GM21526 (cell line): ENCODE results near the gene COA5.

Experiments used
- ATAC-seq: cut with Tn5 transposase; IDR thresholded peaks from one replicate; pipeline ENCODE4 v1.9.1; 2021; ENCODE audit warnings: moderate library complexity; ENCODE audit not compliant: unreplicated experiment, low FRiP score

The COA5 gene, protein sequence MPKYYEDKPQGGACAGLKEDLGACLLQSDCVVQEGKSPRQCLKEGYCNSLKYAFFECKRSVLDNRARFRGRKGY

DNA sequence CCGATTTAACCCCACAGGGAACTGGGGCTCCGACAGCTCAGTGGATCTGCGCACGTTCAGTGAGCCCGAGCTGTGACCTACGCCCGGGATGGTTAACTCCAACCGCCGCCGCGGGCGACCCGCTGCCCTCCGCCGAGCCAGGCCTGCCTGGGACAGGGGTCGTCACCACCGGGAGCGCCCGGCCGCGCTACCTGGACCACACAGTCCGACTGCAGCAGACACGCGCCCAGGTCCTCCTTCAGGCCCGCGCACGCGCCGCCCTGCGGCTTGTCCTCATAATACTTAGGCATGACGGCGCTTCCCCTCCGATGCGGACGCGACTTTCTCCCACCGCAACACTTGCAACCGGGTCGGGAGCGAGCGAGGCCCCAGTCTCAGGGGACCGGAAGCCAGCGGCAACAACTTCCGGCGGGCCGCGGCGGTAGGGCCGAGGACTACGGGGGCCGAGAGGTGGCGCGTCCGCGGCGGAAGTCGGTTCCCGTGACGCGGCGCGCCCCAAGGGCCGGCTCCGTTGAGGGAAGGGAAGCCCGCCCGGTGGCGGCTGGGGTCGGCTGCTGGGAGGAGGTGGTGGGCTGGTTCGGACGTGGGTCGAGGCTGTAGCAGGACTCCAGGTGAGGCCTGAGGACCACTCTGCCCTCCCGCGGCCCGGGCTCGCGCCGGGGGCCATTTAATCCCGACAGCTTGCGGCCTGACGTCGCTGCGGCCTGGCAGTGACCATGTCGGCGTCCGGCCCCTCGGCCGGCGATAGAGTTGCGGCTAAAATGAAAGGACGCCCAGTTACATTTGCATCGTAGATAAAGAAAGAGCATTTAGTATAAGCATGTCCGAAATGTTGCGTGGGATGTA is at the start of gene COA5, which contains the start of gene UNC50:
Gene COA5, minus strand, starts transcription at position 397 of the 846 bp plus-strand sequence. Its CDS starts 107 bp downstream, at position 290.
Gene UNC50, plus strand, starts transcription at position 474 of the 846 bp plus-strand sequence. CDS start 1,171 bp downstream, outside the sequence.
- ATAC-seq: peak; percentile 71

DNA sequence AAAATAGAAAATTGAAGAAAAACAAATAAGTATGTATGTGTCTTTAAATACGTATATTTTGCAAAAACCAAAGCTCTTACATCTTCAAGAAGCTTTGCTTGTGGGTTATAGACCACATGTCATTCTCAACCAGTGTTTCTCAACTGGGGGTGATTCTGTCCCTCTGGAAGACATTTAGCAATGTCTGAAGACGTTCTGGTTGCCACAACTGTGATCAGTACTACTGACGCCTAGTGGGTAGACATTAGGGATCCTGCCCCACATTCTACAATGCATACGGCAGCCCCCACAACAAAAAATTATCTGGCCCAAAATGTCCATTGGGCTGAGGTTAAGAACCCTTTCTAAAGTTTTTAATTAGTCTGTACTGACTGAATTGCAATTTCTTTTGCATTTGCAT is 48.5 kb upstream of the COA5 start:
- ATAC-seq: no peak

DNA sequence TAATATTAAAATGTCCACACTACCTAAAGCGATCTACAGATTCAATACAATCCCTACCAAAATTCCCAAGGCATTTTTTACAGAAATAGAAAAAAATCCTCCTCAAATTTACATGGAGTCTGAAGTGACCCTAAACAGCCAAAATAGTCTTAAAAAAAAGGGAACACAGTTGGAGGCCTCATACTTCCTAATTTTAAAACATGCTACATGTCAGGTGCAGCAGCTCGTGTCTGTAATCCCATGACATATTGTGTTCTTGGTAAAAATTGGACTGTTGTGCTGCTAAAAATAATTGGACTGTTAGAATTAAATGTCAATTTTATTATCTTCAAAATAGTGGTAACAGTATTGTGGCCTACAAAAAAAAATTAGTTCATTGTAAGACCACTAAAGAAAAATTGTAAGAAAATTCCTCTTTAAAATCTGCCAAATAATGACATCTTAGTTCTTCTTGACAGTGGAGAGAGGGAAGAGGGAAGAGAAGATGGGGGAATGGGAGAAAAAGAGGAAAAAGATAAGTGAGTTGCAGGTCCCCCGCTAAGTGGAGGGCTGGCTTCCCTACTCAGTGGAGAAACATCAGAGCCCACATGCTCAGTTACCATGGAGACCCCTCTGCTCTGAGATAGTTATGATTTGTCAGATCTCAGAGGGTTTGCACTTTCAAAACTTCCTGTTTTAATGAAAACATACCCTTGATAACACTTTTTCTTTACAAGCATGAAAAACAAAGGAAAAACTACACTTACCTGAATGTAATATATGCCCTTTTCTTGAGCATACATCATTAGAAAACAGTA is 46.6 kb upstream of the COA5 start:
- ATAC-seq: no peak

DNA sequence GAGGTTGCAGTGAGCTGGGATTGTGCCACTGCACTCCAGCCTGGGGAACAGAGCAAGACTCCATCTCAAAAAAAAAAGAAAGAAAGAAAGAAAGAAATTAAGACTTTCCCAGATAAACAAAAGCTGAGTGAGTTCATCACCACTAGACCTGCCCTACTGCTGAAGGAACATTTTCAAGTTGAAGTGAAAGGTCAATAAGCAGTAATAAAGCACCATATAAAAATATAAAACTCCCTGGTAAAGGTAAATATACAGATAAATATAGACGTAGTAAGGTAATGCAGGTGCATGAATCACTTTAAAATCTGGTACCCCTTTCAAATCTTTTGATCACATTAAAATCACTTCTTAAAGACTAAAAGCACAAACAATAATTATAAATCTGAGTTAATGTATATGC is 42.7 kb upstream of the COA5 start:
- ATAC-seq: no peak

DNA sequence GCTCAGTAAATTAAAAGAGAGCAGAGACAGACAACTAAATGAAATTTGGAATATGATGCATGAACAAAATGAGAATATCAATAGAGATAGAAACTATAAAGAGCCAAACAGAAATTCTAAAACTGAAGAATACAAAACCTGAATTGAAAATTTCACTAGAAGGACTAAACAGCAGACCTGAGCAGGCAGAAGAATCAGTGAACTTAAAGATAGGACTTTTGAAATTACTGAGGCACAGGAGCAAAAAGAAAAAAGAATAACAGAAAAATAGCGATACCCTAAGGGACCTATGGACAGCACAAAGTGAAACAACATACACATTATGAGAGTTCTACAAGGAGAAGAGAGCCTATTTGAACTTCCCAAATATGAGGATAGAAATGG is 41.7 kb upstream of the COA5 start:
- ATAC-seq: no peak

DNA sequence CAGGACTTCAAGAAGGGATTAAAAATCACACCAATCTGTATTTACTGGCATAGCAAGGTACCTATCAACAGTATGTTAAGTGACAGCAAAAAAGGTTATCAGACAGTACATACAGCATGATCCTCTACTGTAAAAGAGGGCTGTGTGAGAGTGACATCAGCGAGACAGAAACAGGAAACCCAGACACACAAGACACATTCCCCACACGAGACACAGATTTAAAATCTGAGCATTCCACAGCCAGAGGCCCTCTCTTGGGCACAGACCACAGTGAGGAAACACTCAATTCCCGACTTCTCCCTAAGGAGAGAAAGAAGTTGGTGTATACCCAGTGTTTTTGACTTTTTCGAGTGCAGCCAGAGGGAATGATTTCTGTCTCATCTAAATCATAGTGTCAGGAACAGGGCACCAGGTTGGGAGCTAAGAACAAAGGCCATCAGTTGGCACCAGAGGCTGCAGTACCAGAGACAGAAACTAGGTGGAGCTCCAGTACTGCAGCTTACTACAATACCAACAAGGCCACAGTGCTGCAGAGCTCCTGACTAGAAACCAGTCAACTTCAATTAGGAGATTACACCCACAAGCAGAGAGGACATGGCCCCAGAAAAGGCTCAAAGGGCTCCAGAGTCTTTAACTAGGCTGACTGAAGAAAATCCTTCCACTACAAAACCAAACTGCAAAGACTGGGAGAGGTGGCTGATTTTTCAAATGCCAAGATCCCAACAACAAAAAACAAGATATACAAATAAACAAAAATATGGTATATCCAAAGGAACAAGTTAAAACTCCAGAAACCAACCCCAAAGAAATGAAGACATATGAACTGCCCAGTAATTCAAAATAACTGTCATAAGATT is 41.1 kb upstream of the COA5 start:
- no peak for ATAC-seq

DNA sequence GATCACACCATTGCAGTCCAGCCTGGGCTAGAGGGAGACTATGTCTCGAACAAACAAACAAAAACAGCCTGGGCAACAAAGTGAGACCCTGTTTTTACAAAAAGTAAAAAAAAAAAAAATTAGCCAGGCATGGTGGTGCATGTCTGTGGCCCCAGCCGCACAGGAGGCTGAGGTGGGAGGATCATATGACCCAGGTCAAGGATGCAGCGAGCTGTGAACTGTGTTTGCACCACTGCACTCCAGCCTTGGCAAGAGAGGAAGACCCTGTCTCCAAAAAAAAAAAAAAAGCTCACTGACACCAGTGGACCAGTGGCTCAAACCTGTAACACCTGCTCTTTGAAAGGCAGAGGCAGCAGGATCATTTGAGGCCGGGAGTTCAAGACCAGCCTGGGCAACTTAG is 40.1 kb upstream of the COA5 start:
- ATAC-seq: no peak

DNA sequence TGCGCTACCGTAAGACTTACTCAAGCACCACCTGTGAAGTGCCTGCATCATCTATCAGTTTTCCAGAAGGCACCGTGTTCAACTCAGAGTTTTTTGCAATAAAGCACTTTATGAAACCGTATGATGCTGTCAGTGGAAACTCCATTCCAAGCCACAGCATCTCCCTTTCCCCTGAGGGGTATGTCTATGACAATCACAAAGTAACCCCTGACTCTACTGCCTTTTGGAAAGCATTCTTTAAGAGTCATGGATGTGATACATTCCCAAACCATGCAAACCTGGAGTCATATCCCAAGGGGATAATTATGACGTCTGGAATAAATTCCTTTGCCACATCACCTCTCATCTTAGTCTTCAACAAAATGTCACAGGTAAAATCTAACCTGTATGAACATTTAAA is 39.3 kb upstream of the COA5 start:
- no peak for ATAC-seq

DNA sequence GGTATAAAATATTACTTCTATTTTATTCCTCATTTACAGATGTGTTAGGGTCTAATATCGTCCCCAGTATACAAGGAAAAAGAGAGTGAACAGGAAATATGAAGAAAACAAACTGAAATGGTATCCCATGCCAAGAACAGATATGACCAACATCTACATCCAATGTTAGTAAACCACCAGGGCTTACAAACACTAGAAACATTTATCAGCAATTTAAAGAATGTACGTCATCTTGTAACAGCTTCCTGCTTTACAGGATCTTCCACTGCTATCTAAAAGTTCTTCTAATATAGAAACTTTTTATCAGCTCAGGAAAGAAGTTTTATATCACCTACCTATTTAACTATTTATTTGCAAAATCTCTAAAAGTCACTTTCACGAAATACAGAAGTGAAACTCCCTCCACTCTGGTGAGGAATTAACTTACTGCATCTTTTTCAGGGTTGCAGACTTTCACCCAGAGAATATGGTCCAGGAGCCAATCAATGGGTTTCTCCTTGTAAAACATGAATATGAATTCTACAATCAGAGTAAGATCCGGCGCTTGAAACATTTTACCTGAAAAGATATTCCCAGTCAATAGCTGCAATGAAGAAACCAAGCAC is 35.3 kb upstream of the COA5 start:
- ATAC-seq: no peak

DNA sequence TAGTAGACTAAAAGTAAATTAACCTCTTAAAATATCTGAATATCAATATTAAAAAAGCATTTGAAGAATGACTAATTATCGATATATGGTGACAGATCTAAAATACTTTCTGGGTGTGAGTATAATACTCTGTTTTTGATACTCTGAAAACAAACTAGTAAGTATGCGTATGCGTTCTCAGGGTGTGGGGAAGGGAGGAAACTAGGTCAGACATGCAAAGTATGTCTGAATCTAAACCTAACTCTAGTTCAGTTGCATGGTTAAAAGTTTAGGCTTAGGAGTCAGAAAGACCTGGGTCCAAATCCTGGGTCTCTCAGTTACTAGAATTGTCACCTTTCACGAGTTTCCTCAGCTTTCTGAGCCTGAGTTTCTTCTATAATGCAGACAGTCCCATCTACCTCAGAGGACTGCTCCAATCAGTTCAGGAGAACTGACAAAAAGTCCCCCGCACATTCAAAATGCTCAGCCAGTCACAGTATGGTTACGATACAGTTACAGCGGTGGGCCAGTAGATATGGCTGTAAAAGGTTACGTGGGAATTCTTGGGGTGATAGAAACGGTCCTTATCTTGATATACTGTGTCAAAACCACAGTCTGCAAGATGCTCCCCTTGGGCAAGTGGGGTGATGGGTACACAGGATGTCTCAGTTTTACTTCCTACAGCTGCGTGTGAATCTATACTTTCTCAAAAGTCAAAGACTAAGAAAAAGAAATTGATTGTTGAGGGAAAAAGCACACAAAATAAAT is 29.3 kb upstream of the COA5 start:
- peak; percentile 64 for ATAC-seq

DNA sequence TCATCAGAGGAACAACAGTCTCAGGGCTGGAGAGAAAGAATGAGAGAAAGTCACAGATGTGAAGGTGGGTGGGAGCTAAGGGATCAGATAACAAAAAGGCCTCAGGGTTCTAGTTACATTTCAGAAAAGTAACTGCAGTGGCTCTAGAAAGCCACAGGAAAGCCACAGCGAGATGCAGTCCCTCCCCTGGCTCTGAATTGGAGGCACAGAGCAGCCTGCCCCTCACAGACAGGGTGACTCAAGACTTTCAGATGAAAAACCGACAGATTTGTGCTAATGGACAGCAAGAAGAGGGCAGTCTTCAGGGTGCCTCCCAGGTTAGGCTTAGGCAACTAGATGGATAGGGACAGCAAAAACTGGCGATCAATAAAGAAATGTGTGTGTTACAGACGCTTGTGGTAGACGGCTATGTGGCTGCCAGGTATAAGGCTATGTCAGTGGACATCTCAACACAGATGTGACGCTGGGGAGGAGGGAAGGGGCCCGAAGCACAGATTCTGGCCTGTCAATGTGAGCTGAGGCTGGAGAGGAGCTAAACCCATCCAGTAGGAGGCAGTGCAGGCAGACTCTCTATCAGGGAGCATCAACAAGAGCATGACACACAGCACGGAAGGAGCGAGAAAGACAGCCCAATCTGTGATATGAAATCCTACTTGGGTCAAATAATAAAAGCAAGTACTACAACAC is 26.2 kb upstream of the COA5 start:
- ATAC-seq: no peak

DNA sequence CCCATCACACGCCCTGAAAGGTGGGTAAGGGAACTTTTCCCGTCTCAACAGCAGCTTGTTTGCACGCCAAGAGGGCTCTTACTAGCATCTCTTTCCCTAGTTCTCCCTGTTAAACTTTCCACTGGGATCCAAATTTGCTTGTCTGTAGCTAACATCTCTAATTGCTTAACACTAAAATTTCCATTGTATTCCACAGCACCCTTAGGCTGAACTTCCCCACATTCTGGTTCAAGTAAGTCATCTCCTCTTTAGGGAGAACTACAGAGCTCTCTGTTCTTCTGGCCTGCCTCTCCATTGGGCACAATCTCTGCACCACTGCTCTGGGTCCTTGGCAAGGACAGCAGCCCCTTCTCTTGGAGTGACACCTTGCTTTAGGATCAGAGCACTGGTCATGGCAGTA is 24.0 kb upstream of the COA5 start:
- no peak for ATAC-seq

DNA sequence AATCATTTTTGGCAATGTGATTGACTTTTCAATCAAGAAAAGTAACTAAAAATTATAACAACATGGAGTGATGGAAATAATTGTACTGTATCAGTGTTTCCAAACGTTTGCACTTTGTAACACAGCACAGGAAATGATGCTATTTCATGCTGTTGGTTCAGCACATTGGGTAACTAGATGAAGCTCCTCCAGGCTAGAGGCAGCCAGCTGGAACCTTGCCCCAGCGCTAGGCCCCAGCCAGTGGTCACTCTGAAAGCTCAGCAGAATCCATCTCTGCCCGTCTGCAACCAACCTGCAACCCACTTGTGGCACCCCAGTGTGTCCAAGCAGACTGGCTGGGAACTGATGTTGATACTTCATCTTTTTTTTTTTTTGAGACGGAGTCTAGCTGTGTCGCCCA is 15.3 kb upstream of the COA5 start:
- no peak for ATAC-seq

DNA sequence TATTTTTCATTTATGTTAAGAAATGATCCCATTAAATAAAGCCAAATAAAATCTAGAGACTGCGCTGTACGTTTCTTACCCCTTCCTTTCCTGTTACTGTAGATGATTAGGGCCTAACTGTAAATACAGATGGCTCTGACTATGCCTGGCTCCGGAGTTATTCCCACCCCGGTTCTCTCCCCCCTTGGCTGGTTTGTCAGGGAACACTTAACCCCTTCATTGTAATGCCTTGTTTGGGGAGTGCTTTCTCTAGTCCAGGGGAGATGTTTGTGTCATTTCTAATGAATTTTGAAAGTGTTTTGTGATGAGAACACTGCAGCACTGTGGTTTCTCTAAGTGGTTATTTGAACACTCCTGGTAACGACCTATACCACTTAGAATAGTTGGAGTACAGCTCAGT is 8.8 kb upstream of the COA5 start:
- no peak for ATAC-seq

DNA sequence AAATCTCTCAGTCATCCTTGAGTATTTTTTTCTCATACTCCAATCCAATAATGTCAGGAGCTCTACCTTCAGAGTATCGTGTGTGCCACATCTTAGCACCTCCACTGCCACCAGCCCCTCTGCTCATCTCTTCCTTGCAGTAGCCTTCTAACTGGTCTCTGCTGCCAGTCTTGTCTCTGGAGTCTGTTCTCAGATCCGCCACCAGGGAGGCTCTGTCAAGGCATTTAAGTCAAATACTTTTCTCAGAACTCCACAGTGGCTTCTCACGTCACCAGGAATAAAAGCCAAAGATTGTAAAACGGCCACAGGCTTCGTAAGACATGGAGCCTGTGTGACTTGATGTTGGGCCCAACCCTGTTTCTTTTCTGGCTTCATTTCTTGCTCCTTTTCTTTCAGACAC is 7.2 kb upstream of the COA5 start:
- ATAC-seq: no peak

DNA sequence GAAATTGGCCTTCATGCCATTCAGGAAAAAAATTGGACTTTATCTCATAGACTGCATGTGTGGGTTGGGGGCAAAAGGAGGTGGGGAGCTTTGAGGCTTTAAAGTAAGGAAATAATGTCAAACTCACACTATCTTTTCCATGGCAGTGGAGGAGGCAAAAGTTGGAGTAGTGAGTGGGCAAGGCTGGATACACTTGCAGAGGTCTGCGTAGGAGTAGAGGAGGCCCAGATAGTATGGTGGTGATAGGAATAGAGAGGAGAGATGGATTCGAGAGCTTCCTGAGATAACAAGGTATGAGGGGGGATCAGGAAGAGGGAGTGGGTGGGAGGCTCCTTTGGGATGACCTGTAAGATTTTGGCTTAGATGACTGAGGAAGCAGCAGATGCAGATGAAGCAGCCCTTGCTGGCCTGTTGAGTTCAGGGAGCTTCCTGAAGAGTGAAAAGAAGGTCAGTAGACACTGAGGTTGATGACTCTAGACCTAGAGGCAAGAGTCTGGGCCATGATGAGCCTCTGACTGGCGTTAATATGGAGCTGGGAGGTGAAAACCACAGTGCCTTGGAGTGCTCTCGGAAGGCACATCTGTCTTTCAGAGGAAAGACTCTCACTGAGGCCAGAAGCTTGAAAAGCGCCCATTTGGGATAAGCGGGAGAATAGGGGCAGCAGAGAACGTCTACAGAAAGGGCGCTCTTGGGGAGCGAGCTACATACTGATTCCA is 5.9 kb upstream of the COA5 start:
- no peak for ATAC-seq

DNA sequence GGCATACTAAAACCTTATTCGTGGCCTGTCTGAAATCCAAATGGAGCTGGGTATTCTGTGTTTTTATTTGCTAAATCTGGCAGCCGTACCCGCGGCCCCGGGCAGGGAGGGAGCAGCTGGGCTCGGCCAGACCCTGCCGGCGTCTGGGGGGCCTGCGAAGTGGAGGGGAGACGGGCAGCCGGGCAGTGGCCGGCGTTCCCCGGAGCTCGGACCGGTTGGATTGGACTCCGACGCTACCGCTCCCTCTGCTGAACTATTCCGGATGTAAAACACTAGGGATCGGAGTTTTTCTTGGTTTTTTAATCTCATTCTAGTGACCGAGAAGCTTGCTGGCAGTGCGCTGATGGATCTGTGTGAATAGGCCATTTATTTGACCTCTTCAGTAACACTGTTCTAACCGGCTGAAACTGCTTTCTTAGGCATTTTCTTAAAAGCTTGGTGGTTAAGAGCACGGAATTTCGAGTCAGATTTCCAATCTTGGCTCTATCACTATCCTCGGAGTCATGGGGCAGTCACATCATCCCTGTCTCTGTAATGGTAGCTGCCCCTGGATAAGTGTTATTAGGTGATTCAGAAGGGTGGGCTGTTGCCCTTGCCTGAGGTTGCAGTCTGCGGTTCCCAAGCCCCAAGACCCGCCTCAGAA is 771 bp upstream of the COA5 start:
- ATAC-seq: peak; percentile 1

DNA sequence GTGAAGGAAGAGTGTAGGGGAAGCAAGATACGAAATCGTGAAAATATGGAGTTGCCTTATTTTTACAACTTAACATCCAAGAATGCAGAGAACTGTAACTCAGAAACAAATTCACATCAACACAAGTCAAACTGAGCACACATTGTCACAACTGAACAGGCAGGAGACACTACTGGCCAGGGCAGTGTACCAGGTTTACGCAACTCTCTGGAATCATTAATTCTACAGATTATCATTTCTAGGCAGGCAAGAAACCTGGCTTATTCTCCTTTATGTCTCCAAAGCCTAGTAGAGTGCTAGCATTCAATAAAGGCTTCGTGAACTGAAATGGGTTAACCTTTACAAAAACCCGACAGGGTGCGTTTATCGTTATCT is 584 bp downstream of the COA5 start:
- ATAC-seq: no peak
